GM23338 (cell line): ENCODE results near the gene GLDC. TPM values are rescaled to one million over a fixed set of nuclear protein-coding genes. Genes with fewer than 3 reads are reported as not detected.

Experiments
- ATAC-seq: fragments of 200-7000 bp; cut with Tn5 transposase; 3 replicates; pipeline ENCODE4 v1.9.1; 2020
- DNase-seq: peaks from one replicate; pipeline ENCODE4 v3.0.0-alpha.2; 2015; ENCODE audit warnings: low spot score
- H2AFZ ChIP-seq: fragments of 200-600 bp; sonication (generic); 2 replicates; pipeline ENCODE4 v1.8.0; 2016; ENCODE audit warnings: antibody characterized with exemption, mild to moderate bottlenecking, moderate library complexity
- H3F3A ChIP-seq: fragments of 200-600 bp; sonication (generic); replicated peaks from 2 replicates; pipeline ENCODE4 v1.8.0; 2017; ENCODE audit warnings: antibody characterized with exemption, mixed run types, low read depth
- H3K27ac ChIP-seq: fragments of 200-600 bp; sonication (generic); 2 replicates; pipeline ENCODE4 v1.6.1; 2016; ENCODE audit warnings: low read depth
- H3K27me3 ChIP-seq: fragments of 200-600 bp; sonication (generic); 2 replicates; pipeline ENCODE4 v1.8.0; 2016; ENCODE audit warnings: mild to moderate bottlenecking, mixed run types, moderate library complexity; ENCODE audit not compliant: insufficient read depth
- H3K36me3 ChIP-seq: fragments of 200-600 bp; sonication (generic); 2 replicates; pipeline ENCODE4 v1.8.0; 2016; ENCODE audit warnings: mild to moderate bottlenecking; ENCODE audit not compliant: insufficient read depth
- H3K4me1 ChIP-seq: fragments of 200-600 bp; sonication (generic); 2 replicates; pipeline ENCODE4 v1.8.0; 2016; ENCODE audit warnings: mild to moderate bottlenecking, moderate library complexity; ENCODE audit not compliant: insufficient read depth
- H3K4me2 ChIP-seq: fragments of 200-600 bp; sonication (generic); 2 replicates; pipeline ENCODE4 v1.7.1; 2017; ENCODE audit warnings: mixed run types
- H3K4me3 ChIP-seq: fragments of 200-600 bp; sonication (generic); 2 replicates; pipeline ENCODE4 v1.6.1; 2016; ENCODE audit warnings: mixed run types
- H3K79me2 ChIP-seq: fragments of 200-600 bp; sonication (generic); replicated peaks from 2 replicates; pipeline ENCODE4 v1.8.0; 2017; ENCODE audit warnings: mild to moderate bottlenecking; ENCODE audit not compliant: insufficient read depth
- H3K9me2 ChIP-seq: fragments of 200-600 bp; sonication (generic); 2 replicates; pipeline ENCODE4 v1.8.0; 2017; ENCODE audit not compliant: insufficient read depth
- H4K20me1 ChIP-seq: fragments of 200-600 bp; sonication (generic); replicated peaks from 2 replicates; pipeline ENCODE4 v1.8.0; 2017; ENCODE audit warnings: mild to moderate bottlenecking; ENCODE audit not compliant: insufficient read depth
- H3K27ac Mint-ChIP-seq: 2 replicates; pipeline ENCODE4 v1.8.0; 2020; ENCODE audit warnings: inconsistent platforms, mild to moderate bottlenecking, moderate library complexity, mixed read lengths
- H3K27me3 Mint-ChIP-seq: 3 replicates; pipeline ENCODE4 v1.8.0; 2022; ENCODE audit warnings: low read depth, mild to moderate bottlenecking, moderate library complexity, mixed read lengths, inconsistent platforms; ENCODE audit not compliant: insufficient read depth, poor library complexity
- H3K36me3 Mint-ChIP-seq: 3 replicates; pipeline ENCODE4 v1.8.0; 2021; ENCODE audit warnings: low read depth, mild to moderate bottlenecking, inconsistent platforms, moderate library complexity, mixed read lengths
- H3K4me1 Mint-ChIP-seq: 3 replicates; pipeline ENCODE4 v1.8.0; 2020; ENCODE audit warnings: mild to moderate bottlenecking, inconsistent platforms, mixed read lengths
- H3K4me3 Mint-ChIP-seq: 3 replicates; pipeline ENCODE4 v1.8.0; 2021; ENCODE audit warnings: moderate library complexity, mild to moderate bottlenecking, inconsistent platforms, mixed read lengths
- H3K9me3 Mint-ChIP-seq: 3 replicates; pipeline ENCODE4 v1.8.0; 2020; ENCODE audit warnings: moderate library complexity, mild to moderate bottlenecking, inconsistent platforms, mixed read lengths
- CREB1 ChIP-seq: fragments of 250-450 bp; sonication (Bioruptor Pico); IDR thresholded peaks from 2 replicates; pipeline ENCODE4 v1.5.0; 2020; ENCODE audit warnings: low read depth, mild to moderate bottlenecking, moderate library complexity
- CTCF ChIP-seq, 2 experiments: fragments of 200-600 bp in 1 of 2; sonication (generic) in 1 of 2; conservative IDR thresholded peaks; 2 replicates each; pipeline versions ENCODE4 v1.5.1 to v1.6.1; 2016 to 2017; ENCODE audit warnings: antibody characterized with exemption in 2 of 2, low read depth in 2 of 2, mild to moderate bottlenecking in 2 of 2, moderate library complexity in 1 of 2
- ETS1 ChIP-seq: IDR thresholded peaks from 2 replicates; pipeline ENCODE4 v1.6.1; 2016; ENCODE audit warnings: antibody characterized with exemption
- EZH2 ChIP-seq: fragments of 200-600 bp; sonication (generic); IDR thresholded peaks from one replicate; pipeline ENCODE4 v1.8.0; 2017; ENCODE audit warnings: antibody characterized with exemption, mild to moderate bottlenecking, low read depth; ENCODE audit not compliant: unreplicated experiment
- EZH2phosphoT487 ChIP-seq: fragments of 200-600 bp; sonication (generic); IDR thresholded peaks from one replicate; pipeline ENCODE4 v1.8.1; 2018; ENCODE audit warnings: antibody characterized with exemption; ENCODE audit not compliant: unreplicated experiment
- JUNB ChIP-seq: IDR thresholded peaks from one replicate; pipeline ENCODE4 v1.6.1; 2016; ENCODE audit warnings: antibody characterized with exemption; ENCODE audit not compliant: unreplicated experiment
- NANOG ChIP-seq: IDR thresholded peaks from 2 replicates; pipeline ENCODE4 v1.6.1; 2016; ENCODE audit warnings: antibody characterized with exemption, borderline replicate concordance
- POLR2AphosphoS5 ChIP-seq: IDR thresholded peaks from 2 replicates; pipeline ENCODE4 v1.6.1; 2016; ENCODE audit warnings: antibody characterized with exemption, low read depth
- REST ChIP-seq: IDR thresholded peaks from one replicate; pipeline ENCODE4 v1.6.1; 2018; ENCODE audit warnings: antibody characterized with exemption; ENCODE audit not compliant: unreplicated experiment
- STAT1 ChIP-seq: IDR thresholded peaks from one replicate; pipeline ENCODE4 v1.6.1; 2016; ENCODE audit warnings: antibody characterized with exemption; ENCODE audit not compliant: unreplicated experiment
- ZNF114 ChIP-seq: fragments of 250-450 bp; sonication (Bioruptor Pico); IDR thresholded peaks from 2 replicates; pipeline ENCODE4 v1.5.0; 2020; ENCODE audit warnings: mild to moderate bottlenecking, moderate library complexity
- ZNF331 ChIP-seq: fragments of 250-450 bp; sonication (Bioruptor Pico); IDR thresholded peaks from 2 replicates; pipeline ENCODE4 v1.5.0; 2020; ENCODE audit warnings: low read depth, mild to moderate bottlenecking, moderate library complexity
- ZNF462 ChIP-seq: fragments of 250-450 bp; sonication (Bioruptor Pico); IDR thresholded peaks from 2 replicates; pipeline ENCODE4 v1.5.0; 2020; ENCODE audit warnings: mild to moderate bottlenecking, moderate library complexity
- polyA plus RNA-seq: library from polyadenylated mRNA; unstranded; fragments of >200 nt; fragmentation: Nextera tagmentation; extraction: Ambion mirVana; gene quantifications from 2 replicates; pipeline ENCODE4 v1.2.1, GENCODE V29; 2016
- total RNA-seq: library from RNA; depleted of rRNA; stranded (reverse); fragments of >200 nt; shearing (Covaris generic); gene quantifications from 2 replicates; pipeline ENCODE4 v1.2.3, GENCODE V29; 2014

Gene GLDC
- total and polyA plus RNA-seq, 2 experiments from 2014 or later: 63.5 to 139 TPM

- no peaks in the 10 kb centered on the region for H3K79me2 ChIP-seq
- no peaks in the 10 kb centered on the region; the same call in 1 of the 2 replicates for H4K20me1 ChIP-seq
- peaks cover 6% of the 10 kb centered on the region; the same call in 2 of the 3 replicates for H3K4me1 Mint-ChIP-seq
- peaks cover 13% of the 10 kb centered on the region; the same call in 1 of the 2 replicates for H3K4me1 ChIP-seq
- no peak overlapping the region for H3K4me3 ChIP-seq
- H3K36me3 Mint-ChIP-seq: peaks cover 37% of the 10 kb centered on the region
- no peak overlapping the region for H3K4me3 Mint-ChIP-seq
- no peak for DNase-seq
- no peak overlapping the region for H2AFZ ChIP-seq
- no peaks in the 10 kb centered on the region for H3F3A ChIP-seq
- no peaks in the 10 kb centered on the region for H3K27me3 ChIP-seq
- peaks cover 2% of the 10 kb centered on the region for H3K27me3 Mint-ChIP-seq
- no peak overlapping the region for H3K27ac Mint-ChIP-seq
- peaks cover 19% of the 10 kb centered on the region for H3K36me3 ChIP-seq
- H3K9me2 ChIP-seq: no peaks in the 10 kb centered on the region
- H3K27ac ChIP-seq: peak overlapping the region; percentile 11
- no peak for TF ChIP-seq POLR2AphosphoS5
- TF ChIP-seq EZH2phosphoT487: no peak
- no peak for TF ChIP-seq EZH2
- TF ChIP-seq JUNB: no peak
- no peak for TF ChIP-seq CTCF (conservative IDR thresholded peaks at IDR 0.05; ENCODE audit: low read depth in 2 of 2)
- TF ChIP-seq STAT1: no peak
- no peak for TF ChIP-seq REST
- no peak for TF ChIP-seq ZNF331
- no peak for TF ChIP-seq CREB1
- no peak for TF ChIP-seq ZNF114 (CRISPR knock-in tag)
- TF ChIP-seq NANOG: no peak
- no peak for TF ChIP-seq ZNF462
- no peak for TF ChIP-seq ETS1
- H3K4me2 ChIP-seq: no peak overlapping the region
- no peaks in the 10 kb centered on the region; the same call in 2 of the 3 replicates for H3K9me3 Mint-ChIP-seq
- ATAC-seq: no peak
Observed at GRCh38 chr9:6506571-6506970, 139.0 kb downstream of the GLDC start.
